GM19324 (cell line): ENCODE results near the gene CANT1.

Experiments used
- ATAC-seq: cut with Tn5 transposase; IDR thresholded peaks from one replicate; pipeline ENCODE4 v1.9.1; 2021; ENCODE audit warnings: mild to moderate bottlenecking, moderate library complexity; ENCODE audit not compliant: unreplicated experiment, low FRiP score

The CANT1 gene

DNA sequence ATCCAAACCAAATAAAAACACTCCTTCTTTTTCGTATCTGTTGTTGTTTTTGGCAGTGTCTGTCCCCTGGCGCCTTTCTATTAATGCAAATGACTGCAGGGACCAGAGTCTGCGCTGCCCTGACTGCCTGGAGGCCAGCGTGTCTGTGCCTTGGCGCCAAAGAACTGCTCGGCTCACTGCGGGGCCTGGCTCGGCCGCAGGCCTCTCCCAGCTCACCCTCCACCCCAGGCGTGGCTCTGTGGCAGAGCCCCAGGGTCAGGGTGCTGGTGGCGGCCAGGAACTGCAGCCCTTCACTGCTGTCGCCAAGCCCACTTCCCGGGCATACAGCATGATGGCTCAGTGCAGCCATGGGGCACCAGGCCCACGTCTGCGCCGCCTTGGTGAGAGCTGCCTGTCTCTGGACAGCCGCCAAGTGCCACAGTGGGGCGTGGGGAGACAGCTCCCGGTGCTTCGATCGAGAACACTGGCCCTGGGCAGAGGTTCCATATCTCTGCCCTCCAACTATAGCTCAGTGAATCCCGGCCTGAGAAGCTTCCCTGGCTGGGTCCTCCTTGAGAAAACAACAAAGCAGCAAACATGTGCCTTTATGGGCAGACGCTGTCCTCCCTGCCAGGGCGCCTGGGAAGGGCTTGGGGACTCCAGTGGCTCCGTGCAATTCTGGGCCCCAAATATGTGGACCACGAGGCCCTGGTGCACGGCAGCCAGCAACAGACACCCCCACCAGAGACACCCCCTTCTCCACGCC, 11.1 kb downstream of the CANT1 start:
- no peak for ATAC-seq

DNA sequence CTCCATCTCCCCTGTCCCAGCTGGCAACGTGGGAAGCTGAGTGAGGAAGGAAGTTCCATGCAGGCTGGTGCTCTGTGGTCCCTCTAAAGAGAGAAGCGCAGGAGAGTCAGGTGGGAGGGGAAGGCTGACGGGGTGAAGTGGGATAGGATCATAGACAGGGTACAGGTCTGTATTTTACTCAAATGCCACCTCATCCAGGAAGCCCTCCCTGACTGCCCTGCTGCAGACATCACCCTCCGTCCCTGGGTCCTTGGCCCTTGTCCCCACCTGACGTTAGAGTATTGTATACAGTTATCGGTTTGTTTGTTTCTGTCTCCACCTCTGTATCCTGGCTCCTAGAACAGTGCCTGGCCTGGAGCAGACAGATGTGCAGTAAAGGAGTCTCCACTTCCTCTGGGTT, 11.7 kb downstream of the CANT1 start:
- no peak for ATAC-seq

DNA sequence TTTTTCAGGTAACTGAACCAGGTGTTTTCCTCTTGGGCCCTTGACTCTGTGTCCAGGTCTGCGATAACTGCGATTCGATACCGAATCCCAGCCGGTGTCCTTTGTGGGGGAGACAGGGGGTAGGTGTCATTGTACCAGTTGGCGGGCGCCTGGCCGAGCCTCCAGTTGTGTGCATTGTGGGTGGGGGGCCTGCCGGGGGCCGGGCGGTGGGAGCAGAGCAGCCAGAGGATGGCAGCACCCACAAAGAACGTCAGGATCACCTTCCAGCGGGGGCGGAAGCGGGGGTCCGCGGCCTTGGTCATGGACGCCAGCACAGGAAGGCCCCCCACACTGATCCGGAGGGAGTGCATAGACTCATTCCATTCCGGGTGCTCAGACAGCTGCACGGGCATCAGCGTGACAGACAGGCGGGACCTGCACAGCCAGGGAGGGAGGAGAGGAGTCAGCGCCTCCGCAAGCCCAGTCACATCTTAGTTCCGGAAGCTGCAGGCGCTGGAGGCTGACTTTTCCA, 12.3 kb downstream of the CANT1 start:
- ATAC-seq: no peak

- no peak for ATAC-seq
These were observed 12.8 kb downstream of the CANT1 start for GRCh38 chr17:78996781-78997201.

DNA sequence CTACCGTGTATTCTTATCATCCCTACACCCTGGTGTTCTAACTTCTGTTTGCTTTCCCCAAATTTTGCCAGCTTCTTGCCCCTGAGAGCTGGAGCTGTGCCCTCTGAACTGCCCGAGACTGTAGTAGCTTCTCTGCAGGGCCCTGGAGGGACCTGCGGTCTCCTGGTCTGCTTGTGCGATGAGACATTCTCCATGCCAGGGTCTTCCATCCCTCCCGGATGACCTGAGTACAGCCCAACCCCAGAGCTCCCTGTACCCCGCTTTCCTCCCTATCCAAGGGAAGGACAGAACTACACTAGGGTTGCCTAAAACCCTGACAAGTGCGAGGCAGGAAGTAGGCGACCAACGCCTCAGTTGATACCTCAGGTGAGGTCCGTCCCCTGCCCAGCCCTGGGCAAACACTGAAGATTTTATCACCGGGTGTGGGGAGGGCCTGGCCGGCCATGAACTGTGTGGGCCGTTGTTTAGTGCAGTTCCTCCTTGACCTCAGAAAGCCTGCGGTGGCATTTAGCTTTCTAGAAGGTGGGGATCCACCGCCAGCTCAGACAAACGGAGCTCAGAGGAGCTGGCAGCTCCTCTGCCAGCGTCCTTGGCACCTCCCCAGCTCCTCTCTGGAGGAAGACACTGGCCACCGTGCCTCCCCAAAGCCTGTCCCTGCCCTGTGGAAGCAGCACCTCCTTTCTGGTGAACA, 13.7 kb downstream of the CANT1 start:
- no peak for ATAC-seq

DNA sequence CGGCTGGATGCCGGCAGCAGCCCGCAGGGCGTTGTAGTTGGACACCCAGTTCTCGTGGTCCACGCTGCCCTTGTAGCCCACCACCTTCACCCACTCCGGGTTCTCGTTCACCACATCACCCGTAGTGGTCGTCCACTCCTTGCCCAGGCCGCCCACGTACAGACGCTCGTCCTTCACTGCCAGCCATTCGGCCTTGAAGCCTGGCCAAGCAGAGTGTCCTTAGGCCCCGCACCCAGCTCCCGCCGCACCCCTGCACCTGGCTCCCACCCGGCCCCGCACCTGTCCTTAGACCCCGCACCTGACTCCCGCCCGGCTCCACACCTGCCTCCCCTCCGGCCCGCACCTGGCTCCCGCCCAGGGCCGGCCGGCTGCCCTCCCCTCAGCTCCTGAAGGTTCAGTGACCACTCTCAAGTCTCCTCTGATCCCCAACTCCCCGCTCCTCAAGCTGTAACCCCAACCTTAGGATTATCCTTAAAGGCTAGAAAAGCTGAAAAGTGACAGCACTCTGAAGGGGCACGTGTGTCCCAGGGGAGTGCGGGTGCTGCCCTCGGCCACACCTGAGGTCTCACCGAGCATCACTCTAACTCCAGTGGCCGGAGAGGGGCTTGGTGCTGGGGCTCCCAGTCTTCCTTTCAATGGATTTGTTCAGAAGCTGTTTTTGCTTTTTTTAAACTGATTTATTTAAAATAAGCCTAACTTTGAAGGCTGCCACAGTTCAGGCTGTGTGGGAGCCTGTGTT, 14.4 kb downstream of the CANT1 start:
- ATAC-seq: no peak

DNA sequence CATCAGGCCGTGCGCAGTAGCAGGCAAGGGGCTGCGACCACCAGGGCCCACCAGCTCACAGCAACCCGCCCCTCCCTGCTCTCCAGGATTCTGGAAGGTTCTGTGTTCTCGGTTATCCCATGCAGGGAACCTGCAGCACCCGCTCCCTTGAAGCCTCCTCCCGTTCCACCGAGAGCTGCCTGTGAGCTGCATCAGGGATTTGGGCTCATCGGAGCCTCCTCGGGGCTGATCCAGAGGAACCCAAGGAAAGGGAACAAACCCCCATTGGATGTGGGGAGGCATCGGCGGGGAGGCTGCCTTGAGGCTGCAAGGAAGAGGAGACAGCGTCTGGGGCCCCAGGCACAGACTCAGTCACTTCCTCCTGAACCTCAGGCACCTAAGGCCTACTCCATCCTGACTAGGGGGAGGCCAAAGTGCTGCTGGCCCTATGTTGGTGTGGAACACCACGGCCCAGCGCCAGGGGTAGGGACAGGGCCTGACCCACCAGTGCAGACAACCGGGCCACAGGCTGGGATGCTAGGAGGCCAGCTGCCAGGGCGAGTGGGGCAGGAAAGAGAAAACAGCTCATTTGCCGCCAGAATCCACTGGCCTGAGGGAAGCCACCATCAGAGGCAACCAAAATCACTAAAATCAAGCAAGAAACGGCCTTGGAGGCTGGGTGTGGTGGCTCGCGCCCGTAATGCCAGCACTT, 15.4 kb downstream of the CANT1 start:
- ATAC-seq: no peak

- ATAC-seq: no peak
These were observed 16.2 kb downstream of the CANT1 start for GRCh38 chr17:78993241-78993956.

- no peak for ATAC-seq
These were observed 16.9 kb downstream of the CANT1 start for GRCh38 chr17:78992542-78993212.

DNA sequence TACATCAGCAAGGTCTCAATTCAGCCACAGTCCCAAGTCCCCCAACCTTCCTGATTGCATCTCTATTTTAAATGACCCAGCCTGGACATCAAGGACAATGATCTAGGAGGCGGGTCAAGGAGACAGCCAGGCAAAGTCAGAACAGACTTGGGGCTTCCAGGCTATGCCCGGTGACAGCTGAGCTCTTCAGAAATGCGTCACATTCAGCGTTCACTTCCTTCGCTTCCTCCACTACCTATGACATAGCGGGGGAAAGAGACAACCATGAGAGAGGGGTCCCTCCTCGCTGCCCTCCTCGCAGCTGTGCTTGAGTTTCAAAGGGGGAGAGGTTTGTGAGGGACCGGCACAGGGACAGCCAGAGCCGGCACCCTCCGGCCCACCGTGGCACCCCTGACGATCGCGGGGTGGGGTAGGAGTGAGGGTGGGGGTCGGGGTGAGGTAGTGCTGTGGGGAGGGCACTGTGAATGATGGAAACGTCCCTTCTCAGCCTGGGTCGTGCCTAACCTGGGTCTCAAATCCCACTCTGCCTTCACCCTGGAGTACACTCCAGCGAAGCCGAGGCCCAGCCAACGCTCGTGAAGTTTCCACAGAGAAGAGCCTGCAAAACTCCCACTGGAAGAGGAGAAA, 17.5 kb downstream of the CANT1 start:
- ATAC-seq: no peak

DNA sequence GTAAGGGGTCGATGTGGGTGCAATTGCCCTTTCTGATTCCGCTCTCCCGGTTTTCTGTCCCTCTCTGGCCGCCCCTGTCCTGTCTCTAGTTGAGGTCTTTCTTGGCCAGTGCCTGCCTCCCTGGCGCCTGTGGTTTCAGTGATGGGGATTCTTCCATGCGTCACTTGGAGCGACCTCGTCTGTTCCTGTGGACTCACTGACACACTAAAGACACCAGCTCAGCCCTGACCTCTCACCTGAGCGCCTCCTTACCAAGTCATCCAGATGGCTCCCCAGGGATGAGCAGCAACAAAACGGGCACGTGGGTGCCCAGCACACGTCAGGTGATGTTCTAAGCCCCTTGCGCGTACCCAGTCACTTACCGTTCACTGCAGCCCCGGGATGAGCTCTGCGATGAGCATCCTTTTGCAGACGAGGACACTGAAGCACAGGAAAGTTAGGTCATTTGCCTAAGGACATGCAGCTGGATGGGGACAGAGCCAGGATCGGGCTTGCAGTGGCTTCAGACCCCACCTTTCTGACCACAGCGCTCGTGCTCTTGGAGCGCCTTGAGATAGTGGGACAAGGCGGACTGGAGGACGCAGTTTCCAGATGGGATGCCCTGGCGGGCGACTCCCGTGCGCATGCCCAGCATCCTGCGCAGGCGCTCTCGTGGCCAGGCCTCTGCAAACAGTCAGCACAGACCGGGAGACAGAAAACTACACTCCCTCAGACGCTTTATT, 18.4 kb downstream of the CANT1 start:
- ATAC-seq: no peak

- ATAC-seq: no peak
These were observed 19.1 kb downstream of the CANT1 start for GRCh38 chr17:78990349-78991016.

DNA sequence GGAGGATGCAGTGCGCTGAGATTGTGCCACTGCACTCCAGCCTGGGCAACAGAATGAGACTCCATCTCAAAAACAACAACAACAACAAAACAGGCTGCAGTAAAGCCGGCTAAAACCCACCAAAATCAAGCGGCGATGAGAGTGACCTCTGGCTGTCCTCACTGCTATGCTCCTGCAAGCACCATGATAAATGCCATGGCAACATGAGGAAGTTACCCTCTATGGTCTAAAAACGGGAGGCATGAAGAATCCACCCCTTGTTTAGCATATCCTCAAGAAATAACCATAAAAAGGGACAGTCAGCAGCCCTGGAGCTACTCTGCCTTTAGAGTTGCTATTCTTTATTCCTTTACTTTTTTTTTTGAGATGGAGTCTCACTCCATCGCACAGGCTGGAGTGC, 21.4 kb downstream of the CANT1 start:
- ATAC-seq: no peak

DNA sequence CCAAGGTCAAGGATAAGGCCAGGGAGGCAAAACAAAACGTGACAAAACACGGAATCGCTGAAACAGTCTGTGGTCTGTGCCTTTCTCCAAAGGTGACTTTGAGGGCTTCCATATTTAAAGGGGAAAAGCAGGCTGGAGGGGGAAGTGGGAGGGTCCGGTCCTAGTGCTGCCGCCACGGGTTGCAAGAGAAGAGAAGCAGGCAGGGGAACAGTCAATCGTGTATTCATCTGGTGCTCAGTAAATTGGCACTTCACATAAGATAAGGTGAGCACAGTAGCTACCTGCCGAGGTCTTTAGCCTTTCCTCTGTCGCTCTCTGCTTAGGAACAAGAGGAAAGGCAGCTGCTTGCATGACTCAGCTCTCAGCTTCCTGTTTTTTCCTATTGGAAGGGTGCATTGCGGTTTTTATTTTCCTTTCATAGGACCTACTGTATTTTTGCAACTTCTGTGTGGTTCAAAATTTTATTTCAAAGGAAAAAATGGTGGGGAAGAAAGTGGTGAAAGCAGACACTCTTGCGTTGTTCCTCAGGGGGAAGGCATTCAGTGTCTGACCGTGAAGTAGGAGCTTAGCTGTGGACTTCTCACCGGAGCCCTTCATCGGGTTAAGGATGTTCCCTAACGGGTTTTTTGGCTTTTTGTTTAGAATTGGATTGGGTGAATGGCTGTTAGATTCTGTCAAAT, 22.8 kb downstream of the CANT1 start:
- no peak for ATAC-seq

GRCh38 chr17:78986048-78986648, 23.4 kb downstream of the CANT1 start:
- ATAC-seq: no peak

- no peak for ATAC-seq
These were observed 24.2 kb downstream of the CANT1 start for GRCh38 chr17:78985395-78985794.
